Measurements from ENCODE around the gene ZNRF2.

GRCh38 chr7:30389791-30390190 is 105.4 kb downstream of the ZNRF2 start:
- TF ChIP-seq, protein P1, sequence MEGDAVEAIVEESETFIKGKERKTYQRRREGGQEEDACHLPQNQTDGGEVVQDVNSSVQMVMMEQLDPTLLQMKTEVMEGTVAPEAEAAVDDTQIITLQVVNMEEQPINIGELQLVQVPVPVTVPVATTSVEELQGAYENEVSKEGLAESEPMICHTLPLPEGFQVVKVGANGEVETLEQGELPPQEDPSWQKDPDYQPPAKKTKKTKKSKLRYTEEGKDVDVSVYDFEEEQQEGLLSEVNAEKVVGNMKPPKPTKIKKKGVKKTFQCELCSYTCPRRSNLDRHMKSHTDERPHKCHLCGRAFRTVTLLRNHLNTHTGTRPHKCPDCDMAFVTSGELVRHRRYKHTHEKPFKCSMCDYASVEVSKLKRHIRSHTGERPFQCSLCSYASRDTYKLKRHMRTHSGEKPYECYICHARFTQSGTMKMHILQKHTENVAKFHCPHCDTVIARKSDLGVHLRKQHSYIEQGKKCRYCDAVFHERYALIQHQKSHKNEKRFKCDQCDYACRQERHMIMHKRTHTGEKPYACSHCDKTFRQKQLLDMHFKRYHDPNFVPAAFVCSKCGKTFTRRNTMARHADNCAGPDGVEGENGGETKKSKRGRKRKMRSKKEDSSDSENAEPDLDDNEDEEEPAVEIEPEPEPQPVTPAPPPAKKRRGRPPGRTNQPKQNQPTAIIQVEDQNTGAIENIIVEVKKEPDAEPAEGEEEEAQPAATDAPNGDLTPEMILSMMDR (conservative IDR thresholded peaks at IDR 0.05) = no peak
- no peak for TF ChIP-seq EZH2 (IDR thresholded peaks at IDR 0.05; ENCODE audit: low read depth)

Measured in PC-9 (cell line).